Stimulated activated naive CD4-positive, alpha-beta T cell (primary cell): ENCODE data around the gene LRIT3.

Experiments
- DNase-seq, 6 experiments: peaks; one replicate each; lab custom pipeline; 2025; lab: John Stamatoyannopoulos, UW

Gene LRIT3

GRCh38 chr4:109910256-109910655 is 62.3 kb downstream of the LRIT3 start:
- DNase-seq, result no peak

- no peak for DNase-seq
Observed at GRCh38 chr4:109912706-109913595, 65.0 kb downstream of the LRIT3 start, which contains the start of gene EGF. Gene EGF (plus strand): TSS chr4:109912883. CDS start chr4:109913336, 453 bp downstream.

- no peak for DNase-seq
Observed at GRCh38 chr4:109913596-109914241, 65.8 kb downstream of the LRIT3 start.

GRCh38 chr4:109914322-109914721 is 66.4 kb downstream of the LRIT3 start:
- DNase-seq, result no peak

GRCh38 chr4:109915385-109916026 is 67.6 kb downstream of the LRIT3 start:
- DNase-seq, result no peak

- no peak for DNase-seq
Observed at GRCh38 chr4:109916027-109916409, 68.1 kb downstream of the LRIT3 start.

GRCh38 chr4:109921384-109921808 is 73.5 kb downstream of the LRIT3 start:
- DNase-seq, result no peak
